ENCODE measurements around the gene PRR36. TPM values are rescaled to one million over a fixed set of nuclear protein-coding genes. Genes with fewer than 3 reads are reported as not detected.
A peak's percentile ranks its signal among the peaks of the same experiment; 100 is the strongest.

PRR36 gene
- polyA plus RNA-seq, 2 of the 4 experiments (the other 2 are of a cell fraction): 0.04 to 0.35 TPM

DNA sequence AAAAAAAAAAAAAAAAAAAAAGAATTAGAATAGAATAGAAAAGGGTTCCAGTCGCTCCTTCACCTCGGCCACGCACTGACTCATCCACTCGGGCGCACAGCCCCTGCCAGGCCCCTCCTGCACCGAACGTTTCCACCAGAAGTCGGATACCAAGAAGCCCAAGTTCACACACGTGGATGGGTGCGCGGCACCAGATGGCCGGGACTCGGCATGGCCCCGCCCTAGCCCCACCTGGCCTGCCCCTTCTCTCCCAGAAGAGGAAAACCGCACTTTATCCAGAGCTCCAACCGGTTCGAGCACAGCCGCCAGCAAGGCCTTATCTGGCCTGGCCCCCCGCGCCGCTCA, 5.9 kb downstream of the PRR36 start:
- no peak for FAIRE-seq

DNA sequence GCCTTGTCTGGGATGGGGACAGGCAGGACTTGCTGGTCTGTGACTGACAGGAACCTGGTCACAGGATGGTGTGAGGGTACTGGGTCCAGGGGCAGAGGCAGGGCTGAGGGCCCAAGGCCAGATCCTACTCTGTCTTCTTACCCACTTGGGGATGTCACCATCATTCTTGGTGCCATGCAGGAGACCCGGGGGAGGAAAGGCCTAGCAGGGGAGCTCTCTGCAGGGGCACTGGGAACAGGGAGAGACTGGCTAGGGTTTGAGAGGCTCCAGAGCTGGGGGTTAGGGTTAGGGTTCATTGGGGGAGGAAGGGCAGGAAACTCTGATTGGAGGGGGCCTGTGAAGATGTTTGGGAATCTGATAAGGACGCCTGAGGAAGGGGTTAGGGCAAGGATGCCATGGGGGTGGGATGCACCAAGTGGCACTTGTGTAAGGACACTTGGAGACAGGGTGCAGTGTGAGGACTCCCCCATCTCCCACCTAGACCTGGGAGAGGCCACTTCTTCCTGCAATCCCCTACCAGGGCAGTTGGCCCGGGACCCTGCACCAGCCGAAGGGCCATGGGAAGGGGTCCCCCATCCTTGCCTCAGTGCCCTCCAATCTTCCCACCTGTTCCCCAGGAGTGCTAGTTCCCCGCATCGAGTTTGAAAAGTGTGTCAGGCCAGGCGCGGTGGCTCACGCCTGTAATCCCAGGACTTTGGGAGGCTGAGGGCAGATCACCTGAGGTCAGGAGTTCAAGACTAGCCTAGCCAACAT, 6.9 kb downstream of the PRR36 start:
- H3K27ac ChIP-seq: no peak overlapping the region
- DNase-seq (ENCODE audit: low read depth in 1 of 2, low spot score in 1 of 2): no peak
- CTCF ChIA-PET: interaction anchor here (2.3 to 2.5 kb wide), 3 partner anchors 14 to 53 kb away, joined by 10 to 18 read pairs (median 13); partner anchors contain the start of gene SNAPC2
- peaks cover 20% of the 10 kb centered on the region for H3K4me1 ChIP-seq
- TF ChIP-seq TFCP2L1 (CRISPR knock-in tag; IDR thresholded peaks at IDR 0.05): no peak
- TF ChIP-seq RCOR1 (IDR thresholded peaks at IDR 0.05; ENCODE audit: low read depth, low read length): no peak
- no peak for TF ChIP-seq EHF (CRISPR knock-in tag; IDR thresholded peaks at IDR 0.05)
- TF ChIP-seq EP300 (IDR thresholded peaks at IDR 0.05): no peak
- TF ChIP-seq, protein P1, sequence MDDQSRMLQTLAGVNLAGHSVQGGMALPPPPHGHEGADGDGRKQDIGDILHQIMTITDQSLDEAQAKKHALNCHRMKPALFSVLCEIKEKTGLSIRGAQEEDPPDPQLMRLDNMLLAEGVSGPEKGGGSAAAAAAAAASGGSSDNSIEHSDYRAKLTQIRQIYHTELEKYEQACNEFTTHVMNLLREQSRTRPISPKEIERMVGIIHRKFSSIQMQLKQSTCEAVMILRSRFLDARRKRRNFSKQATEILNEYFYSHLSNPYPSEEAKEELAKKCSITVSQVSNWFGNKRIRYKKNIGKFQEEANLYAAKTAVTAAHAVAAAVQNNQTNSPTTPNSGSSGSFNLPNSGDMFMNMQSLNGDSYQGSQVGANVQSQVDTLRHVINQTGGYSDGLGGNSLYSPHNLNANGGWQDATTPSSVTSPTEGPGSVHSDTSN (IDR thresholded peaks at IDR 0.05): no peak
- no peak for TF ChIP-seq CBX8 (IDR thresholded peaks at IDR 0.05)
- no peak for TF ChIP-seq TP53 (CRISPR knock-in tag; IDR thresholded peaks at IDR 0.05)
- TF ChIP-seq, protein P2, sequence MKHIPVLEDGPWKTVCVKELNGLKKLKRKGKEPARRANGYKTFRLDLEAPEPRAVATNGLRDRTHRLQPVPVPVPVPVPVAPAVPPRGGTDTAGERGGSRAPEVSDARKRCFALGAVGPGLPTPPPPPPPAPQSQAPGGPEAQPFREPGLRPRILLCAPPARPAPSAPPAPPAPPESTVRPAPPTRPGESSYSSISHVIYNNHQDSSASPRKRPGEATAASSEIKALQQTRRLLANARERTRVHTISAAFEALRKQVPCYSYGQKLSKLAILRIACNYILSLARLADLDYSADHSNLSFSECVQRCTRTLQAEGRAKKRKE (CRISPR knock-in tag; IDR thresholded peaks at IDR 0.05; ENCODE audit: low read depth): no peak
- TF ChIP-seq BHLHE40 (IDR thresholded peaks at IDR 0.05; ENCODE audit: low read depth, low read length): no peak
- no peak for TF ChIP-seq MAFK (IDR thresholded peaks at IDR 0.05; ENCODE audit: partially characterized antibody)
- TF ChIP-seq ZFP36 (IDR thresholded peaks at IDR 0.05; ENCODE audit: borderline replicate concordance, partially characterized antibody): no peak
- TF ChIP-seq FOSB (CRISPR knock-in tag; IDR thresholded peaks at IDR 0.05): no peak
- TF ChIP-seq RAD21 (conservative IDR thresholded peaks at IDR 0.05 in 1 of 2, IDR thresholded peaks at IDR 0.05 in 1 of 2): no peak
- TF ChIP-seq HEYL (CRISPR knock-in tag; IDR thresholded peaks at IDR 0.05): no peak
- TF ChIP-seq PHF8 (IDR thresholded peaks at IDR 0.05; ENCODE audit: borderline replicate concordance, low read depth): no peak
- no peak for TF ChIP-seq FOSL2 (IDR thresholded peaks at IDR 0.05)
- no peak for TF ChIP-seq FOSL2 (CRISPR knock-in tag; IDR thresholded peaks at IDR 0.05)
- TF ChIP-seq RNF2 (IDR thresholded peaks at IDR 0.05; ENCODE audit: borderline replicate concordance, low read depth): no peak
- no peak for TF ChIP-seq POLR2AphosphoS2 (conservative IDR thresholded peaks at IDR 0.05; ENCODE audit: low read length)
- POLR2A ChIA-PET: interaction anchor here (0.7 kb wide), 1 partner anchor 328 kb away, joined by 4 read pairs; no protein-coding TSS in a partner anchor
- H3K9me3 ChIP-seq: no peaks in the 10 kb centered on the region
- no peak overlapping the region for H3K4me3 ChIP-seq
- ATAC-seq: no peak
- no peak for FAIRE-seq
- no peak overlapping the region for H3K4me2 ChIP-seq
- WGBS (ENCODE audit: missing lambda C conversion rate): 86% methylated on average over 6 of the region's 9 CpGs

More for the DNA sequence above, 5.9 kb downstream of the PRR36 start:
- peak in 1 of 2 experiments; percentile 68 for DNase-seq (ENCODE audit: low read depth in 1 of 2, low spot score in 1 of 2)
- WGBS (ENCODE audit: missing lambda C conversion rate): 7% methylated on average over 13 of the region's 21 CpGs
- TF ChIP-seq HDAC2 (IDR thresholded peaks at IDR 0.05): no peak
- TF ChIP-seq, protein P3, sequence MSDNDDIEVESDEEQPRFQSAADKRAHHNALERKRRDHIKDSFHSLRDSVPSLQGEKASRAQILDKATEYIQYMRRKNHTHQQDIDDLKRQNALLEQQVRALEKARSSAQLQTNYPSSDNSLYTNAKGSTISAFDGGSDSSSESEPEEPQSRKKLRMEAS (IDR thresholded peaks at IDR 0.05): peak; percentile 53; the same call in 1 of the 2 replicates
- TF ChIP-seq, protein P4, sequence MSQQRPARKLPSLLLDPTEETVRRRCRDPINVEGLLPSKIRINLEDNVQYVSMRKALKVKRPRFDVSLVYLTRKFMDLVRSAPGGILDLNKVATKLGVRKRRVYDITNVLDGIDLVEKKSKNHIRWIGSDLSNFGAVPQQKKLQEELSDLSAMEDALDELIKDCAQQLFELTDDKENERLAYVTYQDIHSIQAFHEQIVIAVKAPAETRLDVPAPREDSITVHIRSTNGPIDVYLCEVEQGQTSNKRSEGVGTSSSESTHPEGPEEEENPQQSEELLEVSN (IDR thresholded peaks at IDR 0.05; ENCODE audit: borderline replicate concordance, low read depth): peak; percentile 45; the same call in 1 of the 2 replicates
- Histone ChIP-seq H3K9me3 (no peaks in the 10 kb centered on the region), H3K4me1 (peaks cover 23% of the 10 kb centered on the region), H3K27ac (peak overlapping the region; percentile 49 to 82; a peak in 5 of 6 replicates), H3K4me3 (peak overlapping the region; percentile 54), H3K4me2 (peak overlapping the region; percentile 81)
- CTCF ChIA-PET: interaction anchor here (0.6 to 2.5 kb wide), 21 partner anchors 9 to 205 kb away, joined by 3 to 25 read pairs (median 10); partner anchors contain the start of genes MAP2K7, SNAPC2 and TIMM44
- peak in 1 of 2 experiments; percentile 11; a peak in 3 of 6 replicates for ATAC-seq
- POLR2A ChIA-PET: interaction anchor here (0.7 to 2.2 kb wide), 4 partner anchors 16 to 52 kb away, joined by 5 to 13 read pairs (median 8); partner anchors contain the start of genes LRRC8E, MAP2K7 and SNAPC2
